Caco-2 (cell line): ENCODE data around the gene SELPLG. TPM values are rescaled to one million over a fixed set of nuclear protein-coding genes. Genes with fewer than 3 reads are reported as not detected.

Experiments
- BruUV-seq: library from RNA; stranded (reverse); fragments of 400-500 nt; replicated peaks from 2 replicates; lab custom pipeline; 2021; lab: Mats Ljungman, UMichigan
- CTCF ChIA-PET: fragments of 300-600 bp; sonication (Branson Sonifier 250); formaldehyde crosslinking; loops from one replicate; lab custom pipeline; 2022; ENCODE audit warnings: antibody characterized with exemption; lab: Charles Lee
- POLR2A ChIA-PET: fragments of 300-600 bp; sonication (Branson Sonifier 250); formaldehyde crosslinking; loops from one replicate; lab custom pipeline; 2022; ENCODE audit warnings: antibody characterized with exemption; lab: Charles Lee
- DNase-seq, 2 experiments: peaks; one replicate each; pipeline versions ENCODE4 v3.0.0 to v3.0.0-alpha.2; 2020 to 2022
- H3K27me3 ChIP-seq: replicated peaks from 2 replicates; pipeline ENCODE4 v1.6.0; 2011; ENCODE audit warnings: low read length; ENCODE audit not compliant: control insufficient read depth, insufficient read depth
- H3K36me3 ChIP-seq: 2 replicates; pipeline ENCODE4 v1.5.1; 2011; ENCODE audit warnings: low read length; ENCODE audit not compliant: control insufficient read depth, insufficient read depth
- H3K4me1 ChIP-seq: fragments of 250-450 bp; sonication (Bioruptor Pico); 2 replicates; pipeline ENCODE4 v1.5.1; 2020; ENCODE audit warnings: mild to moderate bottlenecking
- H3K4me3 ChIP-seq: 2 replicates; pipeline ENCODE4 v1.5.1; 2011; ENCODE audit warnings: low read depth, mild to moderate bottlenecking, control low read depth, low read length
- H3K9me3 ChIP-seq: fragments of 250-450 bp; sonication (Bioruptor Pico); 2 replicates; pipeline ENCODE4 v1.5.1; 2020; ENCODE audit warnings: mild to moderate bottlenecking, moderate library complexity
- H3K27ac Mint-ChIP-seq: one replicate; pipeline ENCODE4 v1.8.0; 2022; ENCODE audit warnings: mixed read lengths; ENCODE audit not compliant: unreplicated experiment
- H3K27me3 Mint-ChIP-seq: one replicate; pipeline ENCODE4 v1.8.0; 2022; ENCODE audit warnings: mixed read lengths; ENCODE audit not compliant: insufficient read depth, unreplicated experiment
- H3K36me3 Mint-ChIP-seq: one replicate; pipeline ENCODE4 v1.8.0; 2022; ENCODE audit warnings: mild to moderate bottlenecking, mixed read lengths; ENCODE audit not compliant: insufficient read depth, unreplicated experiment
- H3K4me1 Mint-ChIP-seq: one replicate; pipeline ENCODE4 v1.8.0; 2022; ENCODE audit warnings: low read depth, mixed read lengths; ENCODE audit not compliant: unreplicated experiment
- H3K4me3 Mint-ChIP-seq: one replicate; pipeline ENCODE4 v1.8.0; 2022; ENCODE audit warnings: mild to moderate bottlenecking, moderate library complexity, mixed read lengths; ENCODE audit not compliant: unreplicated experiment
- H3K9me3 Mint-ChIP-seq: one replicate; pipeline ENCODE4 v1.8.0; 2022; ENCODE audit warnings: mixed read lengths; ENCODE audit not compliant: unreplicated experiment
- intact Hi-C: fragments of 100-400 bp; cut with micrococcal nuclease; formaldehyde crosslinking; loops from one replicate; pipeline ENCODE4 v1.10.0; 2022; ENCODE audit not compliant: unreplicated experiment
- total RNA-seq: library from RNA; stranded (reverse); gene quantifications from 2 replicates; pipeline ENCODE4 v1.2.3, GENCODE V29; 2022
- TF ChIP-seq, protein P1 (sequence below), 2 experiments: fragments of 200-600 bp in 1 of 2; IDR thresholded peaks; 1 replicate in 1 of 2; 2 replicates in 1 of 2; pipeline versions ENCODE4 v1.5.1 to v1.8.0; 2011 to 2022; ENCODE audit warnings: antibody characterized with exemption in 1 of 2, control low read depth in 1 of 2, inconsistent platforms in 1 of 2, low read depth in 1 of 2, low read length in 1 of 2, mild to moderate bottlenecking in 1 of 2, moderate library complexity in 1 of 2; ENCODE audit not compliant: insufficient read depth in 1 of 2, severe bottlenecking in 1 of 2, unreplicated experiment in 1 of 2

Gene SELPLG
- total RNA-seq, 1 experiment from 2014 or later = 0.23 TPM

DNA sequence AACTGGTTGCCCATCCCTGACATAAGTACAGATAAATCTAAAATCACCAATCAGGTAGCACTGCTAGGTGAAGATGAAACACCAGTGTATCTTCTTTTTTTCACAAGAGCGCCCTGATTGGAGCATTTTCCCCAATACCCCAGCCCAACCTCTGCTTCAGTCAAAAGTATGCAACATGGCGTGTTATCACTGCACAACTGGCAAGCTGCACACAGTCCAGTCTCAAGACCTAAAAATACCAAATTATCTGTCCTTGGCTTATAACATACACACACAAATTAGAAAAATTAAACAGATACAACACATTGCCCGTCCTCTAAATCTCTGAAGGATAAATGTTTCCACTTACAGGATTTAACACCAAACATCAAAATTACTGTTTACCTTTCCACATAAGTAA is 20.2 kb upstream of the SELPLG start:
- intact Hi-C loops = no loop called here
- Mint-ChIP-seq H3K9me3 (no peaks in the 10 kb centered on the region), H3K27ac (no peak overlapping the region), H3K4me1 (no peaks in the 10 kb centered on the region), H3K36me3 (peaks cover 90% of the 10 kb centered on the region), H3K4me3 (no peak overlapping the region), H3K27me3 (no peaks in the 10 kb centered on the region)
- CTCF ChIA-PET = no interaction called here
- H3K27me3 ChIP-seq = no peaks in the 10 kb centered on the region
- POLR2A ChIA-PET = no interaction called here
- TF ChIP-seq, protein P1, sequence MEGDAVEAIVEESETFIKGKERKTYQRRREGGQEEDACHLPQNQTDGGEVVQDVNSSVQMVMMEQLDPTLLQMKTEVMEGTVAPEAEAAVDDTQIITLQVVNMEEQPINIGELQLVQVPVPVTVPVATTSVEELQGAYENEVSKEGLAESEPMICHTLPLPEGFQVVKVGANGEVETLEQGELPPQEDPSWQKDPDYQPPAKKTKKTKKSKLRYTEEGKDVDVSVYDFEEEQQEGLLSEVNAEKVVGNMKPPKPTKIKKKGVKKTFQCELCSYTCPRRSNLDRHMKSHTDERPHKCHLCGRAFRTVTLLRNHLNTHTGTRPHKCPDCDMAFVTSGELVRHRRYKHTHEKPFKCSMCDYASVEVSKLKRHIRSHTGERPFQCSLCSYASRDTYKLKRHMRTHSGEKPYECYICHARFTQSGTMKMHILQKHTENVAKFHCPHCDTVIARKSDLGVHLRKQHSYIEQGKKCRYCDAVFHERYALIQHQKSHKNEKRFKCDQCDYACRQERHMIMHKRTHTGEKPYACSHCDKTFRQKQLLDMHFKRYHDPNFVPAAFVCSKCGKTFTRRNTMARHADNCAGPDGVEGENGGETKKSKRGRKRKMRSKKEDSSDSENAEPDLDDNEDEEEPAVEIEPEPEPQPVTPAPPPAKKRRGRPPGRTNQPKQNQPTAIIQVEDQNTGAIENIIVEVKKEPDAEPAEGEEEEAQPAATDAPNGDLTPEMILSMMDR (IDR thresholded peaks at IDR 0.05; ENCODE audit: insufficient read depth in 1 of 2, low read depth in 1 of 2, low read length in 1 of 2, severe bottlenecking in 1 of 2, unreplicated experiment in 1 of 2) = no peak
- no peak for DNase-seq
- no peak overlapping the region for H3K4me3 ChIP-seq
- BruUV-seq = no TSS peak
- no peaks in the 10 kb centered on the region; the same call in none of the 2 replicates for H3K36me3 ChIP-seq
- no peaks in the 10 kb centered on the region for H3K9me3 ChIP-seq
- no peaks in the 10 kb centered on the region for H3K4me1 ChIP-seq

DNA sequence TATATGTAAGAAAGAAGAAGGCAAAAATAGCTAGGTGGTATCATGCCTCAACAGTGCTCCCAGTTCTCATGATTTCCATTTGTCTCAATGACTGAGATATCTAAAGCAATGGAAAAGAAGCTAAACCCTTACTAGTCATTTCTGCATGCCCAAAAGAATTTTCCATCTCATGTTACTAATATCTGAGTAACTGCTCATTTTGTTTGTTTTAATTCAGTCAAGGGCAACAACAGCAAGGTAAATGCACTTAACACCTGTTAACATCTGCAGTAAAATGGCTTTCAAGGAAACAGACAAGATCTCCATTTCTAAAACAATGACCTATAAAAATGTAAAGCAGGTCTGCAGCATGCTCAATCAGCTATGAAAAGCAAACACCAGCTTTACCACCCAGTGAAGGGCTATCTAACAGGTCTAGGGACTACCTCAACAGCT is 19.4 kb upstream of the SELPLG start:
- Mint-ChIP-seq H3K4me1 (no peaks in the 10 kb centered on the region), H3K27me3 (no peaks in the 10 kb centered on the region), H3K9me3 (no peaks in the 10 kb centered on the region), H3K27ac (no peak overlapping the region), H3K36me3 (peaks cover 90% of the 10 kb centered on the region), H3K4me3 (no peak overlapping the region)
- Histone ChIP-seq H3K9me3 (no peaks in the 10 kb centered on the region), H3K4me1 (no peaks in the 10 kb centered on the region), H3K36me3 (no peaks in the 10 kb centered on the region; the same call in none of the 2 replicates), H3K4me3 (no peak overlapping the region), H3K27me3 (no peaks in the 10 kb centered on the region)
- TF ChIP-seq, protein P1 (IDR thresholded peaks at IDR 0.05; ENCODE audit: insufficient read depth in 1 of 2, low read depth in 1 of 2, low read length in 1 of 2, severe bottlenecking in 1 of 2, unreplicated experiment in 1 of 2) = no peak
- POLR2A ChIA-PET = no interaction called here
- DNase-seq = no peak
- no TSS peak for BruUV-seq
- CTCF ChIA-PET = no interaction called here
- intact Hi-C loops = no loop called here

DNA sequence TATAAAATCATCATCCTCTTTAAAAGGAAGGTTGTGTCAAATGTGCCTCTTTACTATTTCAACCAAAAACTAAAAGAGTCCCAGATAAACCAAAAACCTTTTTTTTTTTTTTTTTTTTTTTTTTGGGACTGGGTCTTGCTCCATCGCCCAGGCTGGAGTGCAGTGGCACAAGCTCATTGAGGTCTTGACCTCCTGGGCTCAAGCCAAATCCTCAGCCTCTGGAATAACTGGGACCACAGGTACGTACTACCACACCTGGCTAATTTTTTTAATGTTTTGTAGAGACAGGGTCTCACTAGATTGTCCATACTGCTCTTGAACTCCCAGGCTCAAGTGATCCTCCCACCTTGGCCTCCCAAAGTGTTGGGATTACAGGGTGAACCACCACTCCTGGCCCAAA is 16.4 kb upstream of the SELPLG start:
- Mint-ChIP-seq H3K9me3 (no peaks in the 10 kb centered on the region), H3K4me3 (no peak overlapping the region), H3K27ac (no peak overlapping the region), H3K27me3 (no peaks in the 10 kb centered on the region), H3K4me1 (no peaks in the 10 kb centered on the region), H3K36me3 (peaks cover 93% of the 10 kb centered on the region)
- Histone ChIP-seq H3K9me3 (no peaks in the 10 kb centered on the region), H3K27me3 (no peaks in the 10 kb centered on the region), H3K36me3 (peaks cover 1% of the 10 kb centered on the region), H3K4me1 (no peaks in the 10 kb centered on the region), H3K4me3 (no peak overlapping the region)
- no TSS peak for BruUV-seq
- POLR2A ChIA-PET = no interaction called here
- CTCF ChIA-PET = no interaction called here
- intact Hi-C loops = no loop called here
- DNase-seq = no peak
- TF ChIP-seq, protein P1 (IDR thresholded peaks at IDR 0.05; ENCODE audit: insufficient read depth in 1 of 2, low read depth in 1 of 2, low read length in 1 of 2, severe bottlenecking in 1 of 2, unreplicated experiment in 1 of 2) = no peak
